BLaER1 treated with 17β-estradiol and CSF1 and Interleukin-3, amounts not matched to agents 10 nM and 100 nM (cell line): ENCODE measurements around the gene OSBPL5.

Source experiments
- H3K27ac ChIP-seq, 11 experiments: shearing (Covaris generic); formaldehyde crosslinking; 2 replicates each; pipeline ENCODE4 v1.8.1; 2022
- H3K27me3 ChIP-seq, 11 experiments: shearing (Covaris generic); formaldehyde crosslinking; 2 replicates each; pipeline ENCODE4 v1.8.1; 2022
- H3K36me3 ChIP-seq, 11 experiments: shearing (Covaris generic); formaldehyde crosslinking; 2 replicates each; pipeline ENCODE4 v1.8.1; 2022
- H3K4me1 ChIP-seq, 10 experiments: shearing (Covaris generic); formaldehyde crosslinking; 2 replicates each; pipeline ENCODE4 v1.8.1; 2022
- H3K4me2 ChIP-seq, 11 experiments: shearing (Covaris generic); formaldehyde crosslinking; 2 replicates each; pipeline ENCODE4 v1.8.1; 2022
- H3K4me3 ChIP-seq, 10 experiments: shearing (Covaris generic); formaldehyde crosslinking; 2 replicates each; pipeline ENCODE4 v1.8.1; 2022
- H3K9ac ChIP-seq, 11 experiments: shearing (Covaris generic); formaldehyde crosslinking; 2 replicates each; pipeline ENCODE4 v1.8.1; 2022
- H3K9me3 ChIP-seq, 11 experiments: shearing (Covaris generic); formaldehyde crosslinking; replicated peaks in 1 of 11; 2 replicates each; pipeline ENCODE4 v1.8.1; 2022
- H4K20me1 ChIP-seq, 11 experiments: shearing (Covaris generic); formaldehyde crosslinking; 2 replicates each; pipeline ENCODE4 v1.8.1; 2022
- Cebpa-rat ChIP-seq, 11 experiments: shearing (Covaris generic); IDR thresholded peaks; 2 replicates each; pipeline ENCODE4 v1.8.1; 2022

Gene OSBPL5

DNA sequence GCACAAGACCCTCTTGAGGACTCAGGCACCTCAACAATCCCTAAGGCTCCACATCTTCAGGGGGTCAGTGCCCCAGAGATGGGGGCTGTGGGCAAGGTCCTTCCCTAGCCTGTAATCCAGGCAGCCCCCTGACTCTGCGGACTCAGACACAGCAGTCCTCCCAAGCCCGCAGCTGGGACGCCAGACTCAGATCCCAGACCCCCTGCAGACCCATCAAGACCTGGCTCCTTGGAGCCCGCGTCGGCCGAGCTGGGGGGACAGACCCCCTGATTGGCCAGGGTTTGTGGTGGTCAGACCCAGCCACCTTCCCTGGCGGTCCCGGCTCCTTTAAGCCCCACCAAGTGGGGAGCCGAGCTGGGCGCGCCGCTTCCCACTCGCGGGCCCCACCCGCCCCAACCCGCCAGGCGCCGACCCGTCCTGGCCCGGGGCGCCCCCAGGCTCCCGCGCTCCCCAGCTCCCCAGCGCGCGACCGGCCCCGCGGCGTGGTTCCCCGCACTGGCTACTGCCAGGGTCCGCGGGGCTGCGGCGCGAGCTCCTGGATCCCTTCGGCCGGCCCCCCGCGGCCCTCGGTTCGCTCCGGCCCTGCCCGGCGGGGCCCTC is 458 bp downstream of the OSBPL5 start:
- Histone ChIP-seq H3K27me3 (peaks cover 0 to 18% (median 0%) of the 10 kb centered on the region in 11 experiments; a peak in 8 of 22 replicates), H4K20me1 (peaks cover 38 to 65% (median 47%) of the 10 kb centered on the region in 11 experiments; a peak in 21 of 22 replicates), H3K4me3 (peak overlapping the region; percentile 66 to 89 (median 78)), H3K27ac (peak overlapping the region in 10 of 11 experiments; percentile 37 to 78 (median 71); a peak in 19 of 22 replicates), H3K9ac (peak overlapping the region; percentile 75 to 88 (median 83)), H3K9me3 (no peaks in the 10 kb centered on the region), H3K36me3 (no peaks in the 10 kb centered on the region), H3K4me1 (peaks cover 54 to 93% (median 91%) of the 10 kb centered on the region in 10 experiments), H3K4me2 (peak overlapping the region; percentile 89 to 99 (median 98))
- TF ChIP-seq Cebpa-rat (IDR thresholded peaks at IDR 0.05): no peak

- H3K4me3 ChIP-seq: peak overlapping the region; percentile 66 to 89 (median 78)
- no peaks in the 10 kb centered on the region for H3K36me3 ChIP-seq
- no peaks in the 10 kb centered on the region for H3K9me3 ChIP-seq
- peaks cover 43 to 70% (median 52%) of the 10 kb centered on the region in 11 experiments; a peak in 21 of 22 replicates for H4K20me1 ChIP-seq
- H3K27me3 ChIP-seq: peaks cover 0 to 18% (median 0%) of the 10 kb centered on the region in 11 experiments; a peak in 8 of 22 replicates
- H3K4me1 ChIP-seq: peaks cover 54 to 93% (median 91%) of the 10 kb centered on the region in 10 experiments
- peak overlapping the region; percentile 89 to 99 (median 98) for H3K4me2 ChIP-seq
- peak in 7 of 11 experiments; percentile 19 to 68 (median 40); a peak in 7 of 22 replicates for TF ChIP-seq Cebpa-rat (IDR thresholded peaks at IDR 0.05)
- peak overlapping the region in 10 of 11 experiments; percentile 37 to 78 (median 71); a peak in 18 of 22 replicates for H3K27ac ChIP-seq
- H3K9ac ChIP-seq: peak overlapping the region; percentile 75 to 88 (median 83)
Measured at GRCh38 chr11:3164138-3164551, 965 bp downstream of the OSBPL5 start.

DNA sequence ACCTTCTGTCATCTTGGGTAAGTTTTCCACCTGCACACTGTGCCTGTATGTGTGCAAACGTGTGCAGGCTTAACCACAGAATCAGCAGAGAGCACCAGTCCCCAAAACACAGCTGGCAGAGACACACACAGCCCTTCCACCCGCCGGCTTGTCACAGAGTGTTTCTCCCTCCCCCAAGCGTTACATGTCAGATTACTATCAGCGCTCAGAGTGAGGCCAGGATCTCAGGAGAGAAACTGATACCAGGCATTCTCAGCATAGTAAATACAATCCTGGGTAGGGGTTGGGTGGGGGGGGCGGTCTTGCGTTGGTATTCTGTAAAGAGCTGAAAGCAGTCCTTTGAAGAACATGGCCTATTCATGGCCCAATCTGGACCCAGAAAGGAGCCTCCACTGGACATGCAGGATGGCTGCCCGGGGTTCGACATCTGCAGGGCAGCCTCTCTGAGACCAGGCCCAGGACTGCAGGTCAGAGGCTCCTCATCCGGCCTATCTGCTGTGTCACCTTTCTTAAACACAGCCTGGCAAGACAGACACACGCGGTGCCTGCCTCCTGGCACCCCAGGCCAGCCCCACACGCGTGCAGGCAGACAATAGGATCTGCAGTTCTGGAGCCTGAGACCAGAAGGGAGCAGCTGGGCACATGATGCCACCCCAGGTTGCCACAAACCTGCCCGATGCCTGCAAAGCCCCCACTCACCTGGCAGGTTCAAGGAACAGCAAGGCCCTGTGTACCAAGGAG is 1.7 kb downstream of the OSBPL5 start:
- Histone ChIP-seq H3K36me3 (no peaks in the 10 kb centered on the region), H3K4me2 (peak overlapping the region; percentile 89 to 99 (median 98)), H3K27ac (peak overlapping the region in 8 of 11 experiments; percentile 0 to 78 (median 71); a peak in 12 of 22 replicates), H3K4me1 (peaks cover 52 to 93% (median 91%) of the 10 kb centered on the region in 10 experiments), H3K4me3 (peak overlapping the region; percentile 66 to 89 (median 78); a peak in 19 of 20 replicates), H3K27me3 (peaks cover 0 to 18% (median 0%) of the 10 kb centered on the region in 11 experiments; a peak in 8 of 22 replicates), H4K20me1 (peaks cover 51 to 78% (median 60%) of the 10 kb centered on the region in 11 experiments; a peak in 21 of 22 replicates), H3K9ac (peak overlapping the region; percentile 75 to 88 (median 83); a peak in 20 of 22 replicates), H3K9me3 (no peaks in the 10 kb centered on the region)
- no peak for TF ChIP-seq Cebpa-rat (IDR thresholded peaks at IDR 0.05)

DNA sequence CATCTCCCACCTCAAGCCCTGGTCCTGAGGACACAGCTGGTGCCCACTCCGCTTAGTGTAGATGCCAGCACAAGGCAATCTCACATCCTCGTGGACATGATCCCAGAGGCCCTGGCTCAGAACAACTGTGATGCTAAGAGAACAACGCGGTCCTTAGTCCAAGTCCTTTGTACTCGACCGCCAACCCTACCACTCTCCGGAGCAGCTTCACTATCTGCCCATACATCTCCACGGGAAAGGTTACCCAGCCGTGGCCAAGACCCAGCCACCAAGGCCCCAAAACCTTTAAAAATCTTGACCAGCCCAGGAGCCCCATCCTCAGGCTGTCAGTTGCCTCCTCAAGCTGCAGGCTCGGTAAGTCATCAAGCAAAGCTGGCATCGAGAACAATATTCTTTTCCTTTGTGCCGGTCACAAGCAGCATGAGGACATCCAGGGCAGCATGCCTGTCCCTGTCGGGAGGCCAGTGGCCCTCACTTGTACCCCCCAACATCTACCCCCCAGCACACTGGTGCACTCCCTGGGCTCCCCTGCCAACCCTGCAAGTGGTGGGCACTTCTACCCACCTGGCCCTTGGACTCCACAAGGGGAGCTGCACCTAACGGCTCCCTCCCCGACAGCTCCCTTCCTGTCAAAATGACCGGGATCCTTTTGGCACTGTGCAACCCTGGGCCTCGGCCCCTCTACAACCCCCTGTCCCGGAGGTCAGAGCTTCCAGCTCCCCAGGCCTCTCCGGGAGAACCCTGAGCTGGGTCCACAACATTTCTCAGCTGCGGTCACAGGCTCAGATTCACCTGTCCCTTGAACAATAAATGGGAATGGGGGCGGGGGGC is 2.5 kb downstream of the OSBPL5 start:
- no peak for TF ChIP-seq Cebpa-rat (IDR thresholded peaks at IDR 0.05)
- Histone ChIP-seq H3K9me3 (no peaks in the 10 kb centered on the region), H3K4me1 (peaks cover 59 to 93% (median 91%) of the 10 kb centered on the region in 10 experiments), H3K4me3 (peak overlapping the region in 2 of 10 experiments; percentile 14 to 31; a peak in 1 of 20 replicates), H3K4me2 (peak overlapping the region; percentile 19 to 99 (median 98); a peak in 20 of 22 replicates), H3K27me3 (peaks cover 0 to 18% (median 0%) of the 10 kb centered on the region in 11 experiments; a peak in 8 of 22 replicates), H3K36me3 (no peaks in the 10 kb centered on the region), H3K9ac (peak overlapping the region in 6 of 11 experiments; percentile 9 to 47 (median 22); a peak in 6 of 22 replicates), H4K20me1 (peaks cover 59 to 86% (median 67%) of the 10 kb centered on the region in 11 experiments; a peak in 21 of 22 replicates), H3K27ac (no peak overlapping the region)

GRCh38 chr11:3161720-3162409 is 3.2 kb downstream of the OSBPL5 start:
- Histone ChIP-seq H3K36me3 (no peaks in the 10 kb centered on the region), H3K9me3 (no peaks in the 10 kb centered on the region), H4K20me1 (peaks cover 66 to 89% (median 75%) of the 10 kb centered on the region in 11 experiments; a peak in 21 of 22 replicates), H3K27me3 (peaks cover 0 to 14% (median 0%) of the 10 kb centered on the region in 11 experiments; a peak in 8 of 22 replicates), H3K4me3 (no peak overlapping the region), H3K27ac (no peak overlapping the region), H3K9ac (0 out of 22 replicates have a peak overlapping the region, but pooled peaks of 2 of the 11 experiments have one; percentile 9 to 19), H3K4me1 (peaks cover 66 to 93% (median 91%) of the 10 kb centered on the region in 10 experiments), H3K4me2 (peak overlapping the region; percentile 89 to 99 (median 96))
- no peak for TF ChIP-seq Cebpa-rat (IDR thresholded peaks at IDR 0.05)

- no peaks in the 10 kb centered on the region for H3K36me3 ChIP-seq
Measured at GRCh38 chr11:3161309-3161708, 3.8 kb downstream of the OSBPL5 start.

GRCh38 chr11:3160252-3161031 is 4.7 kb downstream of the OSBPL5 start:
- no peak for TF ChIP-seq Cebpa-rat (IDR thresholded peaks at IDR 0.05)
- 0 out of 22 replicates have a peak, but pooled peaks cover 0 to 4% (median 0%) of the 10 kb centered on the region in 11 experiments for H3K27me3 ChIP-seq
- H3K4me3 ChIP-seq: peak overlapping the region; percentile 39 to 66 (median 54)
- H3K9ac ChIP-seq: peak overlapping the region in 10 of 11 experiments; percentile 47 to 63 (median 57); a peak in 16 of 22 replicates
- peaks cover 64 to 93% (median 91%) of the 10 kb centered on the region in 10 experiments for H3K4me1 ChIP-seq
- no peaks in the 10 kb centered on the region for H3K9me3 ChIP-seq
- peaks cover 80 to 92% (median 89%) of the 10 kb centered on the region in 11 experiments; a peak in 21 of 22 replicates for H4K20me1 ChIP-seq
- H3K36me3 ChIP-seq: no peaks in the 10 kb centered on the region
- peak overlapping the region in 1 of 11 experiments; percentile 23; a peak in 1 of 22 replicates for H3K27ac ChIP-seq
- H3K4me2 ChIP-seq: peak overlapping the region; percentile 89 to 99 (median 96)

More at GRCh38 chr11:3161309-3161708, 3.8 kb downstream of the OSBPL5 start:
- peaks cover 0 to 8% (median 0%) of the 10 kb centered on the region in 11 experiments; a peak in 8 of 22 replicates for H3K27me3 ChIP-seq
- H3K4me3 ChIP-seq: peak overlapping the region in 1 of 10 experiments; percentile 26; a peak in 2 of 20 replicates
- peak overlapping the region; percentile 89 to 99 (median 96) for H3K4me2 ChIP-seq
- H4K20me1 ChIP-seq: peaks cover 72 to 92% (median 81%) of the 10 kb centered on the region in 11 experiments; a peak in 21 of 22 replicates
- peaks cover 66 to 93% (median 91%) of the 10 kb centered on the region in 10 experiments for H3K4me1 ChIP-seq
- H3K9me3 ChIP-seq: no peaks in the 10 kb centered on the region
- 0 out of 22 replicates have a peak overlapping the region, but pooled peaks of 1 of the 11 experiments have one; percentile 52 for H3K9ac ChIP-seq
- TF ChIP-seq Cebpa-rat (IDR thresholded peaks at IDR 0.05): no peak
- H3K27ac ChIP-seq: no peak overlapping the region
